Activated T-cell treated with anti-CD3 and anti-CD28 coated beads, Interleukin-2, amount 50 U/mL, for 72 hours (primary cell): ENCODE data around the gene KRTAP10-4. TPM values are rescaled to one million over a fixed set of nuclear protein-coding genes. Genes with fewer than 3 reads are reported as not detected.
"Not testable (repeated sequence)": the region's sequence is repeated elsewhere in the genome, so short reads cannot be mapped to it uniquely, and the experiment has no call there.

ENCODE experiments used
- ATAC-seq, 2 donors: fragments of 150-1000 bp; cut with Tn5 transposase; replicated peaks in 1 of 2; 2 replicates each; pipeline ENCODE4 v1.10.0; 2021; ENCODE audit warnings: moderate library complexity in 2 of 2, mild to moderate bottlenecking in 1 of 2
- DNase-seq, 2 donors: peaks; one replicate each; pipeline ENCODE4 v3.0.0; 2021 to 2022; ENCODE audit warnings: mixed read lengths in 1 of 2
- H3K27ac Mint-ChIP-seq: one replicate; pipeline ENCODE4 v1.8.0; 2022; ENCODE audit warnings: mild to moderate bottlenecking, moderate library complexity, mixed read lengths
- H3K27me3 Mint-ChIP-seq: one replicate; pipeline ENCODE4 v1.8.0; 2022; ENCODE audit warnings: low read depth, mixed read lengths
- H3K36me3 Mint-ChIP-seq, 2 donors: one replicate each; pipeline ENCODE4 v1.8.0; 2022; ENCODE audit warnings: mixed read lengths in 2 of 2, mild to moderate bottlenecking in 1 of 2; ENCODE audit not compliant: insufficient read depth in 2 of 2
- H3K4me1 Mint-ChIP-seq: one replicate; pipeline ENCODE4 v1.8.0; 2022; ENCODE audit warnings: low read depth, mixed read lengths
- H3K4me3 Mint-ChIP-seq, 2 donors: one replicate each; pipeline ENCODE4 v1.8.0; 2022; ENCODE audit warnings: mild to moderate bottlenecking in 2 of 2, mixed read lengths in 2 of 2, moderate library complexity in 2 of 2
- H3K9me3 Mint-ChIP-seq, 2 donors: one replicate each; pipeline ENCODE4 v1.8.0; 2022; ENCODE audit warnings: mixed read lengths in 2 of 2
- total RNA-seq, 2 donors: library from RNA; stranded (reverse); gene quantifications; one replicate each; pipeline ENCODE4 v1.2.3, GENCODE V29; 2022

KRTAP10-4 gene
- total RNA-seq, 2 donors from 2014 or later, result not detected

GRCh38 chr21:44556879-44557278 is 16.6 kb upstream of the KRTAP10-4 start:
- Mint-ChIP-seq H3K36me3 (peaks cover 3 to 9% of the 10 kb centered on the region in 2 donors), H3K9me3 (peaks cover 4 to 15% of the 10 kb centered on the region in 2 donors), H3K4me3 (no peak overlapping the region), H3K27me3 (no peaks in the 10 kb centered on the region), H3K27ac (no peak overlapping the region), H3K4me1 (no peaks in the 10 kb centered on the region)
- ATAC-seq (no peak), DNase-seq (no peak)

GRCh38 chr21:44557491-44558328 is 15.8 kb upstream of the KRTAP10-4 start:
- ATAC-seq, result no peak
- Mint-ChIP-seq H3K36me3 (peaks cover 3 to 11% of the 10 kb centered on the region in 2 donors), H3K4me3 (no peak overlapping the region), H3K27me3 (no peaks in the 10 kb centered on the region), H3K27ac (no peak overlapping the region), H3K4me1 (no peaks in the 10 kb centered on the region), H3K9me3 (peaks cover 10 to 19% of the 10 kb centered on the region in 2 donors)
- no peak for DNase-seq

- not testable (repeated sequence) for DNase-seq
These were observed 15.2 kb upstream of the KRTAP10-4 start for GRCh38 chr21:44558329-44558675.

GRCh38 chr21:44558695-44559094 is 14.8 kb upstream of the KRTAP10-4 start, which contains the start of gene KRTAP10-3:
Gene KRTAP10-3 (minus strand): TSS chr21:44558795. CDS start chr21:44558715, 80 bp downstream.
- peaks cover 3 to 9% of the 10 kb centered on the region in 2 donors for H3K36me3 Mint-ChIP-seq
- no peak within 1 kb of the TSS for H3K27ac Mint-ChIP-seq
- ATAC-seq, result no peak
- H3K4me3 Mint-ChIP-seq, result no peak within 1 kb of the TSS
- H3K4me1 Mint-ChIP-seq, result no peaks in the 10 kb centered on the region
- peaks cover 12 to 19% of the 10 kb centered on the region in 2 donors for H3K9me3 Mint-ChIP-seq
- H3K27me3 Mint-ChIP-seq, result no peaks in the 10 kb centered on the region
- DNase-seq, result no peak

More at GRCh38 chr21:44558329-44558675, 15.2 kb upstream of the KRTAP10-4 start:
- not testable (repeated sequence) for H3K27ac Mint-ChIP-seq, ATAC-seq, H3K36me3 Mint-ChIP-seq, H3K4me3 Mint-ChIP-seq, H3K27me3 Mint-ChIP-seq, H3K4me1 Mint-ChIP-seq
- H3K9me3 Mint-ChIP-seq, result peaks cover 11 to 19% of the 10 kb centered on the region in 2 donors

GRCh38 chr21:44564099-44564498 is 9.4 kb upstream of the KRTAP10-4 start:
- Mint-ChIP-seq H3K9me3 (peaks cover 12 to 18% of the 10 kb centered on the region in 2 donors), H3K27ac (peak overlapping the region; percentile 28), H3K4me1 (peaks cover 14% of the 10 kb centered on the region), H3K27me3 (no peaks in the 10 kb centered on the region), H3K36me3 (peaks cover 3 to 9% of the 10 kb centered on the region in 2 donors), H3K4me3 (no peak overlapping the region)
- DNase-seq (no peak), ATAC-seq (no peak)

GRCh38 chr21:44564886-44565598 is 8.5 kb upstream of the KRTAP10-4 start:
- Mint-ChIP-seq H3K27me3 (no peaks in the 10 kb centered on the region), H3K9me3 (peaks cover 12 to 18% of the 10 kb centered on the region in 2 donors), H3K27ac (peak overlapping the region; percentile 52), H3K36me3 (peaks cover 3 to 9% of the 10 kb centered on the region in 2 donors), H3K4me1 (peaks cover 14% of the 10 kb centered on the region), H3K4me3 (peak overlapping the region; percentile 2 to 81)
- DNase-seq (no peak), ATAC-seq (peak in 1 of 2 donors; percentile 45)

- Mint-ChIP-seq H3K36me3 (peaks cover 0 to 4% of the 10 kb centered on the region in 2 donors), H3K4me1 (peaks cover 14% of the 10 kb centered on the region), H3K9me3 (peaks cover 8% of the 10 kb centered on the region in 2 donors), H3K27ac (no peak overlapping the region), H3K27me3 (no peaks in the 10 kb centered on the region), H3K4me3 (no peak overlapping the region)
- DNase-seq (no peak), ATAC-seq (no peak)
These were observed 7.1 kb upstream of the KRTAP10-4 start for GRCh38 chr21:44566403-44566802.

GRCh38 chr21:44567481-44568171 is 5.9 kb upstream of the KRTAP10-4 start:
- DNase-seq, result no peak
- Mint-ChIP-seq H3K4me1 (peaks cover 14% of the 10 kb centered on the region), H3K36me3 (peaks cover 0 to 1% of the 10 kb centered on the region in 2 donors), H3K27me3 (no peaks in the 10 kb centered on the region), H3K4me3 (no peak overlapping the region), H3K9me3 (peaks cover under 1 to 2% of the 10 kb centered on the region in 2 donors), H3K27ac (no peak overlapping the region)
- ATAC-seq, result no peak

- Mint-ChIP-seq H3K4me3 (no peak overlapping the region), H3K27me3 (no peaks in the 10 kb centered on the region), H3K4me1 (peaks cover 14% of the 10 kb centered on the region), H3K36me3 (no peaks in the 10 kb centered on the region), H3K9me3 (peaks cover 0 to 1% of the 10 kb centered on the region in 2 donors), H3K27ac (no peak overlapping the region)
- no peak for ATAC-seq
- DNase-seq, result no peak
These were observed 5.3 kb upstream of the KRTAP10-4 start for GRCh38 chr21:44568261-44568660.

- DNase-seq (no peak), ATAC-seq (no peak)
- Mint-ChIP-seq H3K27ac (no peak overlapping the region), H3K27me3 (no peaks in the 10 kb centered on the region), H3K4me3 (no peak overlapping the region), H3K4me1 (peaks cover 14% of the 10 kb centered on the region), H3K9me3 (no peaks in the 10 kb centered on the region), H3K36me3 (no peaks in the 10 kb centered on the region)
These were observed 4.6 kb upstream of the KRTAP10-4 start for GRCh38 chr21:44568667-44569556.

- DNase-seq, result no peak
- ATAC-seq, result no peak
- no peak overlapping the region for H3K27ac Mint-ChIP-seq
- H3K36me3 Mint-ChIP-seq, result no peaks in the 10 kb centered on the region
- peaks cover 8% of the 10 kb centered on the region for H3K27me3 Mint-ChIP-seq
- peaks cover 4% of the 10 kb centered on the region for H3K4me1 Mint-ChIP-seq
- no peaks in the 10 kb centered on the region for H3K9me3 Mint-ChIP-seq
- H3K4me3 Mint-ChIP-seq, result no peak overlapping the region
These were observed 3.5 kb upstream of the KRTAP10-4 start for GRCh38 chr21:44569861-44570517.

GRCh38 chr21:44571296-44571695 is 2.2 kb upstream of the KRTAP10-4 start:
- Mint-ChIP-seq H3K4me1 (no peaks in the 10 kb centered on the region), H3K27me3 (peaks cover 10% of the 10 kb centered on the region), H3K36me3 (no peaks in the 10 kb centered on the region), H3K4me3 (no peak overlapping the region), H3K9me3 (no peaks in the 10 kb centered on the region), H3K27ac (no peak overlapping the region)
- ATAC-seq (no peak), DNase-seq (no peak)
